C4-2B (cell line): Measurements from ENCODE around the gene KCNJ14.

Experiments
- ZFX ChIP-seq: fragments of 450-650 bp; IDR thresholded peaks from 2 replicates; pipeline ENCODE4 v1.6.1; 2017
- TF ChIP-seq, protein P1 (sequence below): fragments of 450-650 bp; conservative IDR thresholded peaks from 2 replicates; pipeline ENCODE4 v1.5.1; 2017; ENCODE audit warnings: mild to moderate bottlenecking

- TF ChIP-seq, protein P1, sequence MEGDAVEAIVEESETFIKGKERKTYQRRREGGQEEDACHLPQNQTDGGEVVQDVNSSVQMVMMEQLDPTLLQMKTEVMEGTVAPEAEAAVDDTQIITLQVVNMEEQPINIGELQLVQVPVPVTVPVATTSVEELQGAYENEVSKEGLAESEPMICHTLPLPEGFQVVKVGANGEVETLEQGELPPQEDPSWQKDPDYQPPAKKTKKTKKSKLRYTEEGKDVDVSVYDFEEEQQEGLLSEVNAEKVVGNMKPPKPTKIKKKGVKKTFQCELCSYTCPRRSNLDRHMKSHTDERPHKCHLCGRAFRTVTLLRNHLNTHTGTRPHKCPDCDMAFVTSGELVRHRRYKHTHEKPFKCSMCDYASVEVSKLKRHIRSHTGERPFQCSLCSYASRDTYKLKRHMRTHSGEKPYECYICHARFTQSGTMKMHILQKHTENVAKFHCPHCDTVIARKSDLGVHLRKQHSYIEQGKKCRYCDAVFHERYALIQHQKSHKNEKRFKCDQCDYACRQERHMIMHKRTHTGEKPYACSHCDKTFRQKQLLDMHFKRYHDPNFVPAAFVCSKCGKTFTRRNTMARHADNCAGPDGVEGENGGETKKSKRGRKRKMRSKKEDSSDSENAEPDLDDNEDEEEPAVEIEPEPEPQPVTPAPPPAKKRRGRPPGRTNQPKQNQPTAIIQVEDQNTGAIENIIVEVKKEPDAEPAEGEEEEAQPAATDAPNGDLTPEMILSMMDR = no peak
- TF ChIP-seq ZFX = no peak
Measured at GRCh38 chr19:48477067-48477685, 21.8 kb downstream of the KCNJ14 start.
